ENCODE results near the gene CEMP1. TPM values are rescaled to one million over a fixed set of nuclear protein-coding genes. Genes with fewer than 3 reads are reported as not detected.

The CEMP1 gene
- total RNA-seq, 2 experiments from 2014 or later, result 0.25 to 0.55 TPM

DNA sequence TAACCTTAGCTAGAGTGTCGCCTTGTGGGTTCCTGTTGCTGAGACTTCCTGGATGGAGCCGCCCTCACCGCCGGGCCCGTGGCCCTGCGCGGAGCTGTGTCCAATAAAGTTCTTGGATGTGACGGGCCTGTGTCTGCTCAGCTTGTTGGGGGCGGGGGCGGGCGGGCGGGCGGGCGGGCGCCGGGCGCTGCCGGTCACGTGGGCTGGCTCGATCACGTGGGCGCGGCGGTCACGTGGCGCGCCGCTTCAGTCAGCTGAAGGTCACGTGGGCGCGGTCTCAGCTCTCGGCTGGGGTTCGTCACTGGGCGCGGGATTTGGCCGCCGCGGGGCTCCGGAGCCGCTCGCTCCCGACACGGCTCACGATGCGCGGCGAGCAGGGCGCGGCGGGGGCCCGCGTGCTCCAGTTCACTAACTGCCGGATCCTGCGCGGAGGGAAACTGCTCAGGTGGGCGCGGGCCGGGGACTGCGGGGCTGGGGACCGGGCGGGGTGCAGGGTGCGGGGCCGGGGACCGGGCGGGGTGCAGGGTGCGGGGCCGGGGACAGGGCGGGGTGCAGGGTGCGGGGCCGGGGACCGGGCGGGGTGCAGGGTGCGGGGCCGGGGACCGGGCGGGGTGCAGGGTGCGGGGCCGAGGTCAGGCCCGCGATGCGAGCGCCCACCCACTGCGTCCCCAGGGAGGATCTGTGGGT lies 11.0 kb downstream of the CEMP1 start, which contains the start of gene AMDHD2:
TSS of gene AMDHD2 (plus strand) at position 275 of the 687 bp plus-strand sequence. CDS start at position 363, 88 bp downstream.
- Histone ChIP-seq H3K9me3 (ENCODE audit: low read length) (no peaks in the 10 kb centered on the region), H3K36me3 (ENCODE audit: insufficient read depth, low read length) (peaks cover 31% of the 10 kb centered on the region; the same call in 1 of the 2 replicates), H3K27ac (ENCODE audit: low read depth, low read length, poor library complexity, severe bottlenecking) (peak within 1 kb of the TSS; percentile 9), H2AFZ (ENCODE audit: low read length) (no peak within 1 kb of the TSS), H3K79me2 (ENCODE audit: insufficient read depth, low read depth, low read length) (peaks cover 37% of the 10 kb centered on the region), H3K4me2 (ENCODE audit: low read length) (peak within 1 kb of the TSS; percentile 89), H3K9me2 (ENCODE audit: insufficient read depth, low read length) (no peaks in the 10 kb centered on the region), H4K20me1 (ENCODE audit: insufficient read depth, low read length) (peaks cover under 1% of the 10 kb centered on the region; the same call in 1 of the 2 replicates), H3K4me1 (ENCODE audit: insufficient read depth, low read length, poor library complexity, severe bottlenecking) (peaks cover 31% of the 10 kb centered on the region), H3K4me3 (ENCODE audit: low read depth, low read length, poor library complexity, severe bottlenecking) (peak within 1 kb of the TSS; percentile 85)
- intact Hi-C loops (cut with micrococcal nuclease; ENCODE audit: unreplicated experiment), result no loop called here
- ChIA-PET CTCF (ENCODE audit: unreplicated experiment) (interaction anchor here (0.6 to 0.7 kb wide), 3 partner anchors 12 to 372 kb away, joined by 3 to 4 read pairs (median 4); no protein-coding TSS in a partner anchor), POLR2A (interaction anchor here (0.6 to 1.4 kb wide), 2 partner anchors 11 to 13 kb away, joined by 5 to 6 read pairs; partner anchors contain the start of gene CEMP1)
- BruUV-seq (replicated peaks), result no TSS peak
- DNase-seq (ENCODE audit: low spot score), result peak; percentile 92
- TF ChIP-seq, protein P1, sequence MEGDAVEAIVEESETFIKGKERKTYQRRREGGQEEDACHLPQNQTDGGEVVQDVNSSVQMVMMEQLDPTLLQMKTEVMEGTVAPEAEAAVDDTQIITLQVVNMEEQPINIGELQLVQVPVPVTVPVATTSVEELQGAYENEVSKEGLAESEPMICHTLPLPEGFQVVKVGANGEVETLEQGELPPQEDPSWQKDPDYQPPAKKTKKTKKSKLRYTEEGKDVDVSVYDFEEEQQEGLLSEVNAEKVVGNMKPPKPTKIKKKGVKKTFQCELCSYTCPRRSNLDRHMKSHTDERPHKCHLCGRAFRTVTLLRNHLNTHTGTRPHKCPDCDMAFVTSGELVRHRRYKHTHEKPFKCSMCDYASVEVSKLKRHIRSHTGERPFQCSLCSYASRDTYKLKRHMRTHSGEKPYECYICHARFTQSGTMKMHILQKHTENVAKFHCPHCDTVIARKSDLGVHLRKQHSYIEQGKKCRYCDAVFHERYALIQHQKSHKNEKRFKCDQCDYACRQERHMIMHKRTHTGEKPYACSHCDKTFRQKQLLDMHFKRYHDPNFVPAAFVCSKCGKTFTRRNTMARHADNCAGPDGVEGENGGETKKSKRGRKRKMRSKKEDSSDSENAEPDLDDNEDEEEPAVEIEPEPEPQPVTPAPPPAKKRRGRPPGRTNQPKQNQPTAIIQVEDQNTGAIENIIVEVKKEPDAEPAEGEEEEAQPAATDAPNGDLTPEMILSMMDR (conservative IDR thresholded peaks at IDR 0.05; ENCODE audit: low read length), result no peak

DNA sequence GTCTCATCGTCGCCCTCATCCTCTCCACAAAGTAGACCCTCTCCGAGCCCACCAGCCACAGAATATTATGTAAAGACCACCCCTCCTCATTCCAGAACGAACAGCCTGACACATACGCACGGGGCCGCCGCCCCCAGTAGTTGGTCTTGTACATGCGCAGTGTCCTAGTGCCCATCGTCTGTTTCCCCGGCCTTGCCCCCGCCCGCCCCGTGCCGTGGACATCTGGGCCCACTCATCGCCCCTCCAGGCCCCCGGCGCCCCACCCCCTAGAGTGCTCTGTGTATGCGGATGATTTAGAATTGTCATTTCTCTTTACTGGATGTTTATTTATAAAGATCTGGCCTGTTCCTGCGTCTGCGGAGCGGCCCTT lies 11.5 kb downstream of the CEMP1 start:
- Histone ChIP-seq H3K4me3 (ENCODE audit: low read depth, low read length, poor library complexity, severe bottlenecking) (peak overlapping the region; percentile 85), H3K9me3 (ENCODE audit: low read length) (no peaks in the 10 kb centered on the region), H3K27ac (ENCODE audit: low read depth, low read length, poor library complexity, severe bottlenecking) (no peak overlapping the region), H3K79me2 (ENCODE audit: insufficient read depth, low read depth, low read length) (peaks cover 42% of the 10 kb centered on the region), H3K4me2 (ENCODE audit: low read length) (peak overlapping the region; percentile 56), H3K36me3 (ENCODE audit: insufficient read depth, low read length) (peaks cover 29% of the 10 kb centered on the region; the same call in 1 of the 2 replicates), H2AFZ (ENCODE audit: low read length) (no peak overlapping the region), H3K9me2 (ENCODE audit: insufficient read depth, low read length) (no peaks in the 10 kb centered on the region), H3K4me1 (ENCODE audit: insufficient read depth, low read length, poor library complexity, severe bottlenecking) (peaks cover 36% of the 10 kb centered on the region), H4K20me1 (ENCODE audit: insufficient read depth, low read length) (peaks cover 6% of the 10 kb centered on the region)
- CTCF ChIA-PET (ENCODE audit: unreplicated experiment), result interaction anchor here (0.6 to 0.7 kb wide), 2 partner anchors 13 to 293 kb away, joined by 3 to 4 read pairs; no protein-coding TSS in a partner anchor
- DNase-seq (ENCODE audit: low spot score), result no peak
- POLR2A ChIA-PET, result interaction anchor here (0.6 kb wide), 1 partner anchor 12 kb away, joined by 6 read pairs; the partner anchor contains the start of gene CEMP1
- TF ChIP-seq, protein P1 (conservative IDR thresholded peaks at IDR 0.05; ENCODE audit: low read length), result no peak
- no peak for TF ChIP-seq EZH2phosphoT487 (IDR thresholded peaks at IDR 0.05; ENCODE audit: borderline replicate concordance, low read depth, low read length)
- intact Hi-C loops (cut with micrococcal nuclease; ENCODE audit: unreplicated experiment), result no loop called here
- BruUV-seq (replicated peaks), result no TSS peak
